GM12801 (cell line): ENCODE measurements around the gene NUBP1.

ENCODE experiments used
- TF ChIP-seq, protein P1 (sequence below): IDR thresholded peaks from one replicate; pipeline ENCODE4 v1.5.1; 2011; ENCODE audit warnings: control low read depth; ENCODE audit not compliant: insufficient read length; ENCODE audit errors: extremely low read depth

The NUBP1 gene

DNA sequence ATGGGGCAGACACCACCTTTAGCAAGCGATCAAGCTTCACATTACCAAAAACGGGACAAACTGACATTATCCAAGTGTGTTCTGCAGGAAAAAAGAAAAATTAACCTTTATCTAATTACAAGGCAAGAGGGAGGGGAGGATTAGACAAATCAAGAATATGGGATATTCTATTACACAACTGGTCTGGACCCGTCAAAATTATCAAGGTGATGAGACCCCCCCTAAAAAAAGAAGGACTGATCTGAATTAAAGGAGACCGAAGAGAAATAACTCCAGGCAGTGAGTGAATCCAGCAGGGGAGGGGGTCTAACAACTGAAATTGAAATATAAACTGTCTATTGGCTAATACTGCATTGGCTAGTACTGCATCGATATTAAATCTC is 424 bp upstream of the NUBP1 start:
- TF ChIP-seq, protein P1, sequence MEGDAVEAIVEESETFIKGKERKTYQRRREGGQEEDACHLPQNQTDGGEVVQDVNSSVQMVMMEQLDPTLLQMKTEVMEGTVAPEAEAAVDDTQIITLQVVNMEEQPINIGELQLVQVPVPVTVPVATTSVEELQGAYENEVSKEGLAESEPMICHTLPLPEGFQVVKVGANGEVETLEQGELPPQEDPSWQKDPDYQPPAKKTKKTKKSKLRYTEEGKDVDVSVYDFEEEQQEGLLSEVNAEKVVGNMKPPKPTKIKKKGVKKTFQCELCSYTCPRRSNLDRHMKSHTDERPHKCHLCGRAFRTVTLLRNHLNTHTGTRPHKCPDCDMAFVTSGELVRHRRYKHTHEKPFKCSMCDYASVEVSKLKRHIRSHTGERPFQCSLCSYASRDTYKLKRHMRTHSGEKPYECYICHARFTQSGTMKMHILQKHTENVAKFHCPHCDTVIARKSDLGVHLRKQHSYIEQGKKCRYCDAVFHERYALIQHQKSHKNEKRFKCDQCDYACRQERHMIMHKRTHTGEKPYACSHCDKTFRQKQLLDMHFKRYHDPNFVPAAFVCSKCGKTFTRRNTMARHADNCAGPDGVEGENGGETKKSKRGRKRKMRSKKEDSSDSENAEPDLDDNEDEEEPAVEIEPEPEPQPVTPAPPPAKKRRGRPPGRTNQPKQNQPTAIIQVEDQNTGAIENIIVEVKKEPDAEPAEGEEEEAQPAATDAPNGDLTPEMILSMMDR: no peak

DNA sequence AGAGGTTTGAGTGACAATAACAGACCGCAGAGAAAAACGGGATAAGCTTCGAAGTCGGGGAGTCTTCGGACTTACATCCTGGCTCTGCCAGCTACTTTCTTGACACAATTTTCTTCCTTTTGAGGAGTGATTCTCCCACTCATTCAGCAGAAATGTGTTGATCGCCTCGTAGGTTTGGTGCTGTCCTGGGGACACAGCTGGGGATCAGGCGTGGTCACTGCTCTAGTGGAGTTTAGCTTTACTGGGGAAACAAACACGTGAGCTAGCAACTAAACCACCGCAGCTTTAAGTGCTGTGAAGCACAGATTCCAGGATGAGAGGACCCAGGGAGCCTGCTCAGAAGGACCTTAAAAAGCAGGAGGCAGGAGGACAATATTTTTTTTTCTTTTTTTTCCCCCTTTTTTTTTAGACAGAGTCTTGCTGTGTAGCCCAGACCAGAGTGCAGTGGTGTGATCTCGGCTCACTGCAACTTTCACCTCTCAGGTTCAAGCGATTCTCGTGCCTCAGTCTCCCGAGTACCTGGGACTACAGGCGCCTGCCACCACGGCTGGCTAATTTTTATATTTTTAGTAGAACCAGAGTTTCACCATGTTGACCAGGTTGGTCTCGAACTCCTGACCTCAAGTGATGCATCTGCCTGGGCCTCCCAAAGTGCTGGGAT is 858 bp downstream of the NUBP1 start:
- TF ChIP-seq, protein P1: no peak

DNA sequence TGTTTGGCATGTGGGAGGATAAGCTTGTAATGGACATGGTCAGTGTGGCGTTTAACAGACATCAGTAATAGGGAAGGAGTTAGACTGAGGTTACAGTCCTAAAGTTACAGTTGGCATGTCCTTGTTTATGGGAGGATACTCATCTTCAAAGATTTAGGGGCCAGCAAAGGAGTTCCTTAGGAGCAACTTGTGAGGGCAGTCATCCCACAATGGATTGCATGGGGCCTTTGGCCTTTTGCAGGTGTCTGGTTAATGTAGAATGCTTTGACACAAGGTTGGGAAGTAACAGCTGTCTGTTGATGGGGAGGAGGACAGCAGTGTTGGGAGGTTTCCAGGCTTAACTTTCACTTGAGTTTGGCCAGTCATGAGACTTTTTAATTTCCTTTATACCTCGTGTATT is 2.2 kb downstream of the NUBP1 start:
- TF ChIP-seq, protein P1: no peak

DNA sequence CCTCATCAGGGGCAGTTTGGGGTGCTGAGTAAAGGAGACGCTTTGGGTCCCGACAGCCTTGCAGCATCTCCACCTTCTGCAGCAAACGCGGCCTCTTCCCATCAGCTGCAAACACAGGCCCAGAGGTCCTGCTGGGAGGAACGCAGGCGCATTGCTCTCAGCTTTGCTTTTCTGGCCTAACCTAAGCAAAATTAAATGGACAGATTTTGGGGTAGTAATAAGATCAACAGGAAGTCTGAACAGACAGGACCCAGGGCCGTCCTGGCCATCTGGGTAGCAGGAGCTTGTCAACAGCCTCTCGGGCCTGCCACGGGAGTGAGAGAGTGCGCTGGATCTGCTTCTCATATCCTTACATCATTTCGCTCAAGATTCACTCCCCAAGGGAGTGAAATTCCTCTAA is 7.2 kb downstream of the NUBP1 start:
- TF ChIP-seq, protein P1: no peak

DNA sequence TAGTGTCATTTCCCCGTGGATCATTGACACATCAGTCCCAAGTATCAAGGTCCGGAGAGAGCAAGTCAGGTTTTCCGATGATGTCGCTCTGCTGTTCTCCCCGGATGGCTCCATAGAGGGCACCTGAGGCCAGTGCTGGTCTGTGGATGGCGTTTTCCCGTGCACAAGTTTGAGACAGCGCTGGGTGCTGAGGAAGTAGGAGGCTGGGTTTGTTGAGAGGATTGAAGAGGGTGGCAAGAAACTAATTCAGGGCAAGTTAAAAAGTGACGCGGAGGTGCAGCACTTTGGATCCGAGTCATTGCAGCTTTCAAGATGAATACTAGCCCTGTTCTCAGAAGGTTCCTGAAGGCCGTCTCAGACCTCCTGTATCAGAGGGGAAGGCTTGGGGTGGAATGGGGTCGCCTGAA is 7.7 kb downstream of the NUBP1 start:
- TF ChIP-seq, protein P1: no peak

DNA sequence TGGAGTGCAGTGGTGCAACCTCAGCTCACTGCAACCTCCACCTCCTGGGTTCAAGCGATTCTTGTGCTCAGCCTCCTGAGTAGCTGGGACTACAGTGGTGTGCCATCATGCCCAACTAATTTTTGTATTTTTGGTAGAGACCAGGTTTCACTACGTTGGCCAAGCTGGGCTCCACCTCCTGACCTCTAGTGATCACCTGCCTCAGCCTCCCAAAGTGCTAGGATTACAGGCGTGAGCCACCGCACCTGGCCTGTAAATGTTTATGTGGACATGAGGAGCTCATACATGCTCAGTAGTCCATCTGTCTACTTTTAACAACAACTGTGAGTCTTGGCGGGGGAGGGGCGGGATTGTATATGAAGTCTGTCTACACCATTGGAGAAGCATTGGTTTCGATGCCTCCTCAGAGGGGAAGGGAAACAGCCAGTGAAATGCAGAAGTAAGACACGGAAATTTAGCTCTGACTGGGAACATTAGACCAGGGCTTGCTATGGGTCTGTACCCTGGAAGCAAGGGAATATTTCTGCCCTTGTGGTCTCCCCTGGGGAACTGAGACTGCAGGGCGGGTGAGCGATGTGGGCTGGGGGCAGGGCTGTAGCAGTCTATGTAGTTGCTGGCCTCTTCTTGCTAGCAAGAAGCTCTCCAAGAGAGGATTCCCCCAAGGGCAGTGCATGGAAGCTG is 9.3 kb downstream of the NUBP1 start:
- TF ChIP-seq, protein P1: no peak

DNA sequence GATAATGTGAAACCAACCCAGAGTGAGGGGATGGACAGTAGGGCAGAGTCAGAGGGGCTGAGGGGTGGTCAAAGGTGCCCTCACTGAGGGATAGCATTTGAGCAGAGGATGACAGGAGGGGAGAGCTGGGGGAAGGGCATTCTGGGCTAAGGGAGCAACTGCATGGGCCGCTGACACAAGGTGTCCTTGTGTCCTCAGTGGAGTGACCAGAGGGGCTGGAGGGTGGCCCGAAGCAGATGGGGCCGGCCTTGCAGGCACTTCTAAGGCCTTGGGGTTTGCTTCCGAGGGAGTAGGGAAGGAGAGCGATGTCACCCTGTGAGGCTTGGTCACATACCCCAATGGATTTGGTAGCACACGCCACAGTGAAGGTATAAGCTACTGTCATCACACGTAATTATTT is 10.0 kb downstream of the NUBP1 start:
- TF ChIP-seq, protein P1: no peak
